GM19455 (cell line): Measurements from ENCODE around the gene CCDC24.

Source experiments
- ATAC-seq: cut with Tn5 transposase; IDR thresholded peaks from one replicate; pipeline ENCODE4 v1.9.1; 2021; ENCODE audit not compliant: unreplicated experiment

Gene CCDC24

DNA sequence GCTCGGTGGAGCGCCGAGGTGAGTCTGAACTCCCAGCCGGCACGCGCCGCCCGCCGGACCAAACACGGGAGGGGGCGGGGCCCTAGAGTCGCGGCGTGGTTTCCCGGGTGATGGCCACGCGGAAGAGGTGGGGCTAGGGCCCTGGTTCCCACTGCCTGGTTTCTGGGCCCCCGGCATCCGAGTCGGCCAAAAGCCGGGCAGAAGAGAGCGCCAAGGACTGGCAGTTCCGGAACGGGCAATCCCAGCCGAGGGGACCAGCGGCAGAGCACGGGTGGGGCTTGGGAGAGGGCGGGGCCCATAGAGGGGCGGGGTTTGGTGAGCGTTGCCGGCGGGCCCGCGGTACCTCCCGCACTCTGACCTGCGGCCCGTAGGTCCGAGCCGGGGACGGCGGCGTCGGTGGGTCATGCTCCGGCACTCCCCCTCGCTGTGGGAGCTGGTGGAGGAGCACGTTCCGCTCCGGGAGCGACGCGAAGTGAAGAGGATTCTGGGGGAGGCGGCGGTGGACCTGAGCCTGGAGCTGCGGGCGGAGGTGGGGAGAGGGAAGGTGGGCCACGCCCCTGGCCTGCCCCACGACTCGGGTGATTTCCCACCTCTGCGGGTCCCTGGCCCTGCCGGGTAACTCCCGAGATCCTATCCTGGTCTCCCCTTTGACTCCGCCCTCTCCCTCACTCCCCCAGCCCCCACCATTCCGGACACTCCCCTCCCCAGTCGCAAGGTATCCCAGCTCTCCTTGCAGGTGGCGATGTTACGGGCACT, at the start of gene CCDC24:
Gene CCDC24 (plus strand): TSS at position 124 of the 756 bp plus-strand sequence. CDS start 280 bp downstream, at position 404.
- peak; percentile 72 for ATAC-seq

DNA sequence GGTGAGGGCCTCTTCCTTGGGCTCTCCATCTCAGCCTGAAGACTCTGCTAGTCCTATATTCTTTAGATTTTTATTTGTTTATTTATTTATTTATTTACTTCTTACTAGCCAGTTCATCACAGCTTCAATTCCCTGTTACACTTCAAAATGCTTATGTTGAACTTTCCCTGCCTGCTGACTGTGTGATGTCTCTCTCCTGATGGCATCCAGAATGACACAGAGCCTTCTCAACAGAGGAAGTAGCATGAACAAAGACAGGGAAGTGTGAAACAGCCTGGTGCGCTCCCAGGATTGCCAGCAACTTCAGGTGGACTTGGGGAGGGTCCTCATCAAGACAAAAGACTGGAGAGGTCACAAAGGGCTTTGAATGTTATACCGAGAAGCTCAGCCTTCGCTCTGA, 49.0 kb upstream of the CCDC24 start:
- ATAC-seq = no peak

DNA sequence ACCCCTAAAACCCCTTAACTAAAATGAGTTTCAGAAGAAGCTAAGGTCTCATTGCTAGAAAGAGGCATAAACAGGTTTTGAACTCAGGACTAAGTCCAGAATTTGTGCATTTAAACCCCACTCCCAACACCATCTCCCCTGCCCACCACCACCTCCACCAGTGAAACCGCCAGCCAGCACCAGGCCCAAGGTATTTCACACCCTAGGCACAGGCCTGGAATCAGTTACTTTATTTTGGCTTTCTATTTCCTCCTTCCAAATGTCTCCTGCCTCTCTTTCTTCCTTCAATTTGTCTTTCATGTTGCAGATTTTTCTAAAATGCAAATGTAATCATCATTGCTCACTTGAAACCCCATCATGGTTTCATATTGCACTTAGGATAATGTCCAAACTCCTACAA, 46.5 kb upstream of the CCDC24 start:
- ATAC-seq = no peak

DNA sequence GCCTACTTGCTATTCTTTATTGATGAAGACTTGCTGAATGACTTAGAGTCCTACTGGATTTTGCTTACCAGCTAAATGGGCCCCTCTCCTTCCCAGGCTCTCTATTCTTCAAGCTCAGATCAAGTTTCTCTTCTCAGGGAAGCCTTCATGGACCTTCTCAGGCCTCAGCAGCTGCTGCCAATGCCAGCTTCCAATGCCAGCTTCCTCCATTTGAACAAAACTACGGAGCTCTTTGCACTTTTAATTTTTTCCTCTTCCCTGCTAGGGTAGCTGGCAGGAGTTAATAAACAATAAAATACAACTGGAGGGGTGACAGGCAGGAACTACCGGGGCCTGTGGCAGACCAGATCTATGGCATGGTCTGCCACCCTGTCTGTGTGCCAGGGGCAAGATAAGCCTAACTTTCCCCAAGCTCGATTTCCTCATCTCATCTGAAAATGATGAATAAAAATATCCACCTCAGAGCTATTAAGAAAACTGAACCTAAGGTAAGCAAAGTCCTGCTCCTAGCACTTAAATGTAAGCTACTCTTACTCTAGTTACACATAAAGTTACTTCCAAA, 45.6 kb upstream of the CCDC24 start:
- no peak for ATAC-seq

DNA sequence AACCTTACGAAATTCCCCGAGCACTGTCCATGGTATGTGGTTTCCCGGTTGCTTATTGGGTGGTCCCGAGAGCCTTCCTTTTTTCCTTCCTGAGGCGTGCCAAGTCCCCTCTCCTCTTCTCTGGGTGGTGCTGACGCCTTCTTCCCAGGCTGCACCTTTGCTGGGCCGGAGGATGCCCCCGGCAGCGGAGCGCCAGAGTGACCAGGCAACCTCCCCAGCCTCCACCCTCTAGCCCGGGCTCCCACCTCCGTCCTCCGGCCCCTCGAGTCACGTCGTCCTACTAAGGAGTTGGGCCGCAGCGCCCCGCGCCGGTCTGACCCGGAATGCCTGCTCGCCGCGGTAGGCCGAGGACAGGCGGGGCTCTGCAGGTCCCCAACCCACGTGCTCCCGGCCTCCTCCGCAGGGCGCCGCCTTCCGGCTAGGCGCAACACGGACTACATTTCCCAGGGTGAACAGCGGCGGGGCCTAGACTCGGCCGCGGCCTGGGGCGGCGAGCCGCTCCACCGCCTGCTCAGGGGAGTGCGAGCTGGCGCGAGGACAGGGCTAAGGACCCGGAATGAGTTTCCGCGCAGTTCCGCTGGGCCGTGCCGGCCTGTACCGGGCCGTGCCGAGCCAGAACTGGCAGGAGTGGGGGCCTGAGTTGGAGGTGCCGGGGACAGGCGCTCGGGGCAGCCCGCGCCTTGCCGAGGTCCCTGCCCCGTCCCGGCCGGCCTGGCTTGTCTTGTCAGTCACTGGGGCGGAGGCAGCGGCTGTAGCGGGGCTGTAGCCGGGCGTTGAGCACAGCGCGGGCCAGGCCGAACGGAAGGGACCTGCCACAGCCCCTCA, 45.0 kb upstream of the CCDC24 start, which contains the start of gene IPO13:
Gene IPO13 (plus strand): TSS at position 715 of the 825 bp plus-strand sequence. CDS start 651 bp downstream, outside the sequence.
- ATAC-seq = peak; percentile 86

DNA sequence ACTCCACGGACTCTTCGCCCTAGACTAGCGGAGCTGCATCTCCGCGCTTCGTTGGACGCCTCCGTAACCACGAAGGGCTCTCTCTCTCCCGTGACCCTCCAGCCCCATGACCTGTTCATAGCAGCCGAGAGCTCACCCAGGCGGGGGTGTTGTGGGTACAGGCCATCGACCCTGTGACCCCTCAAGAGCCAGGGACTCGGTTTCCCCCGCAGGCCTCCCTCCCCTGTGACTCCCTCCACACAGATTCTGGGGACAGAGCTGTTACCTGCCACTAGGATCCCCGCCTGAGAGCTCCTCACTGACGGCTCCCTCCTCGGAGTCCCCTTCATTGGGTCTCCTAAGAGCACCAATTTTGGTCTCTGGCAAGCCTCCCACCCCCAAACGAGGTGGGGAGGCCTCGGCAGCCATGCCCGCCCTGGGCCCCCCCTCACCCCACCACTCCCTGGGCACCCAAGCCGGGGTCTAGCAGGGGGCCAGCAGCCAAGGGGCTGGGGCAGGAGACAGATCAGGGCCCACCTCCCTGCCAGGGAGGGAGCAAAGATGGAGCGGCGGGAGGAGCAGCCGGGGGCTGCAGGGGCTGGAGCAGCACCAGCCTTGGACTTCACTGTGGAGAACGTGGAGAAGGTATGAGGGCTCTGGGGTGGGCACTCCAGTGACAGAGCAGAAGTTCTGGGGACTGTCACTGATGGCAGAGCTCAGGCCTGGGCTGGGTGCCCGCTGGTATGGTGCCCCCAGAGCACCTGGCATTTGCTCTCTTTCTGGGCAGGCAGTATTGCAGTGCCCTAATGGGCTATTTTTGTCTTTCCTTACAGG, 44.1 kb upstream of the CCDC24 start:
- ATAC-seq = peak; percentile 21

DNA sequence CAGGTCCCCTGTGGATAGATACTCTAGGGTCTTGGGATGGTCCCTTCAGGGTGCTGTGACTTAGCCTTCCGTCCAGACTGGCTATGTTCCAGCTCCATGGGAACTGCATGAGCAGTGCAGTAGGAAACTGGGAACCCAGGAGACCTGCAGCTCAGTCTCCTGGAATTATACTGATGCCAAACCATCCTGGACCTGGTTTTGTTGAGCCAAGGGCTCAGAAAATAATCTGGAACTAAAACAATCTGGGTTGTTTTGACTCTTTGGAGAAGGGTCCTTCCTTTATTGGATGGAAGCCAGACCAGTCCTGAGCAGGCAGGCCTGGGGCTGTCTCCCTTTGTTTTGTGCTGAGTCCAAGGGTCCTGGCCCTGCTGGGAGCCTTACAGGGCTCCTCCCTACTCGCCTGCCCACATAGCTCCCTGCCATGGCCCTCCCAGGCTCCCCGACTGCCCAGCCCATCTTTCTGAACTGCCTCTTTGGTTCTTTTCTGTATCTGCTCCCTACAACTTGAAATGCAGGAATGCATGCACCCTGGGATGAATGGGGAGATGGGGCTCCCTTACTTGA, 43.4 kb upstream of the CCDC24 start:
- ATAC-seq = no peak

DNA sequence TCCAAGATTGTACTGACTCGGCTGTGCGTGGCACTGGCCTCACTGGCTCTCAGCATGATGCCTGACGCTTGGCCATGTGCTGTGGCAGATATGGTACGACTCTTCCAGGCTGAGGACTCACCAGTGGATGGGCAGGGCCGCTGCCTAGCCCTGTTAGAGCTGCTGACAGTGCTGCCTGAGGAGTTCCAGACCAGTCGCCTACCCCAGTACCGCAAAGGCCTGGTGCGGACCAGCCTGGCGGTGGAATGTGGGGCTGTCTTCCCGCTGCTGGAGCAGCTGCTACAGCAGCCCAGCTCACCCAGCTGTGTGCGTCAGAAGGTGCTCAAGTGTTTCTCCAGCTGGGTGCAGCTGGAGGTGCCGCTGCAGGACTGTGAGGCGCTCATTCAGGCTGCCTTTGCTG, 41.7 kb upstream of the CCDC24 start:
- no peak for ATAC-seq

DNA sequence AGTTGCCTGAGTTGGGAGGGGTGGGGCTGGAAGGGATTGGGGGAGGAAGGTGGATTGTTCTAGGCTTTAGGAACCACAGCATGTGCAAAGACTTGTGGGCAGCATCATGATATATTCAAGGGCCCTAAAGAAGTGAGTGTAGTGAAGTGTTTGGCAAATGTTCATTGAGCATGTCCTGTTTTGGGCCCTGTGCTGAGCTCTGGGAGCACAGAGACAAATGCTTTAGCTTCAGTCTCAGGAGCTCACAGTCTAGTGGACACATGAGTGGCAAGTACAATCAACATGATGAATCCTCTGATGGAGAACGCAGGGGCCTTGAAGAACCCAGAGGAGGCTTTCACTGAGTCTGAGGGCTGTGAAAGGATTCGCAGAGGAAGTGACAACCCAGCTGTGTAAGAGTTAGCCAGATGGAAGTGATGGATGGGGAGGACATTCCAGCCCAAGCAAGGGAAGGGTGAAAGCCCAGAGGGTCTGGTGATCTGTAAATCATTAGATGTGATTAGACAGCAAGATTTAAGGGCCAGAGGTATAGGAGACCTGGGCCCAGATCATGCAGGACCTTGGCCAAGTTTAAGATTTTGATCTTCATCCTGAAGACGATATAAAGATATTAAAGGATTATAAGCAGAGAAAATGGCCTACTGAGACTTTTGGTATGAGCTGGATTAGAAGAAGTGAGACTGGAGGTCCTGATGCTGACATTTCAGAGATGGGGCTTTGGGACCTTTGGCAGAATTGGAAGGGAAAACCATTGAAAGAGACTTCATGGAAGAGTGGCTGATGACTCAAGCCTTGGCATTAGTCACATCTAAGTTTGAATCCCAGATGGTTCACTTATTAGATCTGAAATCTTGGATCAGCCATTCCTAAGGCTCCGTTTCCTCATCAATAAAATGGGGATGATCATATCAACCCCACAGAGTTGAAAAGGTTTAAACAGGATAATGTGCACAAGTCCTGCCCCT, 40.1 kb upstream of the CCDC24 start:
- no peak for ATAC-seq

DNA sequence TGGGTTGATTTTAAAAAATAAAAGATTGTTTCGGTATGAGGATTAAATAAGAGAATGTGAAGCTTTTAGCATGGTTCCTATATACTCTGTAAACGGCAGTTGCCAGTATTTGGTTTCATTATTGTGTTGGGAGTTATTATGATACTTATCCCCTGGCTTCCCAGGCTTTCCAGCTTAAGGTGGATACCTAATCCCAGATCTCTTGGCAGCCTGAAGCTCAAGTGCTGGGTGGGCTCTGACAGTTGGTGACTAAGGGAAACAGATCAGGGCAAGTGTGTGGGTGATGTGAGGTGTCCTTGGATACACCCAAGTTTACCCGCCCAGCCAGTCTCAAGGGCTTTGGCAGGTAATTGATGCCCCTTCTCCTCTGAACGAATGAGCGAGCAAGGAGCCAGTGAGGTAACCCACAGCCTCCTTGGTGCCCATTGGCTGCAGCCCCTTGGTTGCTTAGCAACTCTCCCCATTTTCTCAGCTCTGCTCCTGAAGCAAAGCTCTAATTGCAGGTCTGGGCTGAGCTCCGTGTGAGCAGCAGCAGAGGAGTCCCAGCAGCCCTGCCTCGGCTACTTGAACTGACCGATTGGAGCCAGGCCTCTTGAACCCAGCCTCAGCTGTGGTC, 38.6 kb upstream of the CCDC24 start:
- ATAC-seq = no peak

DNA sequence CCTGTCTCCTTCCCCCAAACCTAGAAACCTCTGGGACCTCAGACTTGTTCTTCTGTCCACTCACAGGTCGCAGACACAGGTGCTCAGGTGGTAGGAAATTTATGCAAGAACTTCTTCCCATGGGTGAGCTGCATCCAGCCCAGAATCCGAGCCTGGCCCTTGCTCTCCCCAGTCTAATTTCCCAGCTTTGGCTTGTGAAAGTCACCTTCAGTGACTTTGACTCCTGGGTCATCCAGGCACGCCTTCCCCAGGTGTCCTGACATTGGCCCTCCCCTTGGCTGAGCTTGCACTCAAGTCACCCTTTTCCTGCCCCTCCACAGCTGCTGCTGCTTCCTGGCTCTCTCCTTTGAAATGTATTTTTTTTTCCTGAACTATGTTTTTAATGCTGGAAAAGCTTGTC, 38.0 kb upstream of the CCDC24 start:
- ATAC-seq = no peak

DNA sequence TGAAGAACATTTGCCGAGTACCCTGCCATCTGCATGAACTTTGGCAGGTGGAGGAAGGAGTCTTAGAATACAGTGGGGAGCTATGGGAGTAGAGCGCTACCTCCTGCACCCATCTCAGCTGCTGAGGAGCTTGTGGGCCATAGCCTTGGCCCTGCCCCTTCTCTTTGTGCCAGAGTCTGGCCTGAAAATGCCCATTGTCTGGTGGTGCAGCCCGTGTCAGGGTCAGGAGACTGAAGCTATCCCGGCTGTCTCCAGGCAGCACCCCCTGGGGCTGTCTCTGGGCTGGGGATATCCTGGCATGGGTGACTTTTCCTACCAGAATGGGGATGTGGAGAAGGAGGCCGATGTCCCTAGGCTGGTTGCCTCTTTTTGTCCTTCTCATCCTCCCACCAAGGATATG, 37.4 kb upstream of the CCDC24 start:
- no peak for ATAC-seq

DNA sequence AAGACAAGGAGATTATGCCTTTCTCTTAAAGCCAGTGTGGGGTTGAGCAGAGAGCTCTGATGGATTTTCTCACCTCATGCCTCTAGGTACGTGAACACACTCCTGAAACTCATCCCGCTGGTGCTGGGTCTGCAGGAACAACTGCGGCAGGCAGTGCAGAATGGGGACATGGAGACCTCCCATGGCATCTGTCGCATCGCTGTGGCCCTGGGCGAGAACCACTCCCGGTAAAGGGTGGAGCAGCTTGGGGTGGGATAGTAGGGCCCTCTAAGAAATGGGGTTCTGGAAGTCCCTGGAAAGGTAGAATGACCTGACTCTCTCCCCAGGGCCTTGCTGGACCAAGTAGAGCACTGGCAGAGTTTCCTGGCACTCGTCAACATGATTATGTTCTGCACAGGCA, 35.2 kb upstream of the CCDC24 start:
- ATAC-seq = no peak

DNA sequence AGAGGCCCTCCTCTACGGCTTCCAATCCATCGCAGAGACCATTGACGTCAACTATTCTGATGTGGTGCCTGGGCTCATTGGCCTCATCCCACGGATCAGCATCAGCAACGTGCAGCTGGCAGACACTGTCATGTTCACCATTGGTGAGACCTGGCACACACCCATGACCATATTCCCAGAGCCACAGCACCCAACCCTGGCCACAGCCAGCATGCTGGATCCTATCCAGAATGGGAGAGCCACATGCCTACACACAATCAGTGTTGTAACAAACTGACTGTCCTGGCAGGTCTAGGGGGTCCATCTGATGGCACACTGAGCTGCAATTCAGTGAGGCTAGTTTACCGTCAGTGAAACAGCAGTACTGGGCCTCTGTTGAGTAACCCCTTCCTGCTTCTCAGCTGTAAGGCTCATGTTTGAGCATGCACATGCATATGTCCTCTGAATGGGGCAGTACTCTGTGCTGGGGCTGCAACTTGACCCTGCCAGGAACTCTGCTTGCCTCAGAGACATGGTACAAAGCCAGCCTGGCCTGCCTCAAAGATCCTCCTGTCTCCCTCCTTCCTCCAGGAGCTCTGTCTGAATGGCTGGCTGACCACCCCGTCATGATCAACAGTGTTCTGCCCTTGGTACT, 33.9 kb upstream of the CCDC24 start:
- no peak for ATAC-seq

DNA sequence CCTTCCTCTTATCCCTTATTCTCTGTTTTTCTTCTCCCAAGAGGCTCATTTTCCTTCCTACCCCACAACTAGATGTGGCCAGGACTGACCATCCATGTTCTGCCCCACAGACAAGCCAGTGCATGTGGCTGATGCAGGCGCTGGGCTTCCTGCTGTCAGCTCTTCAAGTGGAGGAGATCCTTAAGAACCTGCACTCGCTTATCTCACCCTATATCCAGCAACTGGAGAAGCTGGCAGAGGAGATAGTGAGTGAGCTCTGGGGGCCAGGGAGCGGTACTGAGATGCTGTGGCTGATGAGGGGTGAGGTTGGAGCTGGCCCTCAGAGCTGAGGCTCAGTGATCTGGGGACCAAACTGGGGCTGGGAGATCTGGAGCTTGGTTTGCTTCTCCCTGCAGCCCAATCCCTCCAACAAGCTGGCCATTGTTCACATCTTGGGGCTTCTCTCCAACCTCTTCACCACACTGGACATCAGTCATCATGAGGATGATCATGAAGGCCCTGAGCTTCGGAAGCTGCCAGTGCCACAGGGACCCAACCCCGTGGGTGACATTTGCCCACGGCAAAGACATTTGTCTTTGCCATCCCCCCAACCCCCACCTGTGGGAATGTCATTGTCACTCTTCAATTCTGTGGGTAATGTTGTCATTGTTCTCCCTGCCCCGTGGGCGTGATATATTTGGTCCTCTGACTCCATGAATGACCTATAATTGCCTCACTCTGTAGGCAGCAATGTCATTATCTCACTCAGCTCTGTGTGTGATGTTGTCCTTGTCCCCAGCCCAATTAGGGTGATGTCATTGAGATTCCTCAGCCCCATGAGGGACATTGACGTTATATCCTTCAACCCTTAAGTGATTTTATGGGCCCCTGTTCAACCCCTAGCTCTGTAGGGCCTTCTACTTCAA, 32.8 kb upstream of the CCDC24 start:
- no peak for ATAC-seq

DNA sequence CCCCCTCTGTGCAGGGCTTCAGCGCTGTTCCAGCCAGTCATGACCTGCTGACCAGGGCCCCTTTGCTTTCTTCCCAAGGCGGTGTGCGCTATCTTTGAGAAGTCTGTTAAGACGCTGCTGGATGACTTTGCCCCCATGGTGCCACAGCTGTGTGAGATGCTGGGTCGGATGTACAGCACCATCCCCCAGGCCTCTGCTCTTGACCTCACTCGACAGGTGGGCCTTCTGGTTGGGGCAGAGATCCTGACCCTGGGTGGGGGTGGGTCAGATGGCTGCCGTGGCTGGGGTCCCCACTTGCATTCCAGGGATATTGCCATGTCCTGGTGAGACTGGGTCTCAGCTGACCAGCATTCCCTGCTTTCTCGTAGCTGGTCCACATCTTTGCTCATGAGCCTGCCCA, 30.6 kb upstream of the CCDC24 start:
- no peak for ATAC-seq

DNA sequence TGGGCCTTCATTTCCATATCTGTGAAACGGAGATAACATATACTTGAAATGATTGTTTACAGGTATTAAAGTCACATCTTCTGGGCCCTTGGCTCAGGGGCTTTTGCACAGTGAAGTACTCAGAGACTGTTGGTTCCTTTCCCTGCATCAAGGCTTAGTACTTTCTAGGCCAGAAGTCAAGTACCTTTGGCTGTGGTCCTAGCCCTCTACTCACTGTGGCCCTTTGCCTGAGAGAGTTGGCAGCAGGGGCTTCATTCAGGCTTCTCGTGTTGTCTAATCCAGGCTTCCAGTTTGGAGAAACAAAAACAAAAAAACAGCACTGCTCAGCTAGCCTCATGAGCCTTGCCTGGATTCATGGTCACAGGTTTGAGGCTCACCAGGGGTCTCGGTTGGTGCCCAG, 29.7 kb upstream of the CCDC24 start:
- no peak for ATAC-seq

DNA sequence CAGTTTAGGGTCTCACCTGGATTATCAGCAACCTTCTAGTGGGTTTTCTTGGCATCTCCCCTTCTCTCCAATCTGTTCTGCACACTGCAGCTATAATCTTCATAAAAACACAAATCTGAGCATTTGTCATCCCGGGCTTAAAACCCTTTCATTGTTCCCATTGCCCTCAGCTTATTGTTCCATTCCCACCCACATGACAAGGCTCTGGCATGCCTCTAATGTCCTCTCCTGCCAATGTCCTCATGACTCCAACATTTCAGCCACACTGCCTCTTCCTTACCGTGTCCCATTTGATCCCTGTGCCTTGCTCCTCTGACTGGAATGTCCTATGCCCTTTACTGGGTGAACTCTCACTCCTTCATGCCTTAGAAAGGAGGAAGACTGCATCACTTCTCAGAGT, 29.1 kb upstream of the CCDC24 start:
- ATAC-seq = no peak
